IPS DF 6.9 (cell line): ENCODE data around the gene USP32.

ENCODE experiments used
- DNase-seq: peaks from one replicate; pipeline ENCODE4 v3.0.0-alpha.2; 2013; ENCODE audit warnings: low read depth, low spot score
- H3K27ac ChIP-seq: one replicate; pipeline ENCODE4 v1.5.1; 2013; ENCODE audit warnings: low read length, control low read depth
- H3K27me3 ChIP-seq: 2 replicates; pipeline ENCODE4 v1.6.1; 2013; ENCODE audit warnings: mild to moderate bottlenecking, low read length; ENCODE audit not compliant: control insufficient read depth, insufficient read depth
- H3K36me3 ChIP-seq: 2 replicates; pipeline ENCODE4 v1.6.1; 2013; ENCODE audit warnings: low read length; ENCODE audit not compliant: control insufficient read depth, insufficient read depth
- H3K4me1 ChIP-seq: 2 replicates; pipeline ENCODE4 v1.6.1; 2013; ENCODE audit warnings: low read length; ENCODE audit not compliant: control insufficient read depth, insufficient read depth
- H3K4me3 ChIP-seq: 2 replicates; pipeline ENCODE4 v1.5.1; 2013; ENCODE audit warnings: mild to moderate bottlenecking, low read length
- H3K9me3 ChIP-seq: 2 replicates; pipeline ENCODE4 v1.6.1; 2013; ENCODE audit warnings: low read length, inconsistent platforms; ENCODE audit not compliant: control insufficient read depth, insufficient read depth
- WGBS: extraction: QIAGEN DNeasy Blood & Tissue Kit; methylation state at CpG from one replicate; pipeline ENCODE4 v1.1.7; 2013; ENCODE audit warnings: mixed read lengths, missing lambda C conversion rate; ENCODE audit not compliant: insufficient read length, insufficient coverage; 5-methylcytosine and 5-hydroxymethylcytosine counted together

Gene USP32

DNA sequence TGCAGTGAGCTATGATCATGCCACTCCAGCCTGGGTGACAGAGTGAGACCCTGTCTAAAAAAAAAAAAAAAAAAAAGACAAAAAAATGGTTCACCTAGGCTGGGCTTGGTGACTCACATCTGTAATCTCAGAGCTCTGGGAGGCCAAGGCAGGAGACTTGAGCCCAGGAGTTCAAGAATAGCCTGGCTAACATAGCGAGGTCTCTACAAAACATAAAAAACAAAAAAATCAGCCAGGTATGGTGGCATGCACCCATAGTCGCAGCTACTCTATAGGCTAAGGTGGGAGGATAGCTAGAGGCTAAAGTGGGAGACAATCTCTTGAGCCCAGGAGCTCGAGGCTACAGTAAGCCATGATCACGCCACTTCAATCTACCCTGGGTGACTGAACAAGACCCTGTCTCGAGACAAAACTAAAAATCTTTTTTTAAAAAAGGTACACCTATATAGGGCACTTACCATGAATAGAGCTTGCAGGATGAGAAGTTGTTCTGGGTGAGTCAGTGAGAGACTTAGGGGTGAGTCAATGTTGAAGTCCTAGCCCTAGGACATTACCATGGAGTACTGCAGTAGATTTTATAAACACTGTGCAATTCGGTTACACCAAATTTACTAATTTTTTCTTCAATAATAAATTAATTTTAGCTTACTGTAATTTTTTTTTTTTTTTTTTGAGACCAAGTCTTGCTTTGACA, 19.0 kb downstream of the USP32 start:
- H3K27me3 ChIP-seq = no peaks in the 10 kb centered on the region
- no peak for DNase-seq
- no peak overlapping the region for H3K4me3 ChIP-seq
- 0 out of 2 replicates have a peak, but pooled peaks cover 1% of the 10 kb centered on the region for H3K4me1 ChIP-seq
- H3K9me3 ChIP-seq = no peaks in the 10 kb centered on the region
- H3K36me3 ChIP-seq = no peaks in the 10 kb centered on the region
- no CpG with 5 or more reads among the region's 6 CpGs for WGBS
- H3K27ac ChIP-seq = no peak overlapping the region

- H3K36me3 ChIP-seq = no peaks in the 10 kb centered on the region
- H3K27me3 ChIP-seq = no peaks in the 10 kb centered on the region
- no peaks in the 10 kb centered on the region for H3K9me3 ChIP-seq
- no peak for DNase-seq
- H3K4me3 ChIP-seq = no peak overlapping the region
- H3K27ac ChIP-seq = no peak overlapping the region
- WGBS = no CpG with 5 or more reads among the region's 4 CpGs
- H3K4me1 ChIP-seq = 0 out of 2 replicates have a peak, but pooled peaks cover 3% of the 10 kb centered on the region
Measured at GRCh38 chr17:60371818-60372510, 20.0 kb downstream of the USP32 start.

DNA sequence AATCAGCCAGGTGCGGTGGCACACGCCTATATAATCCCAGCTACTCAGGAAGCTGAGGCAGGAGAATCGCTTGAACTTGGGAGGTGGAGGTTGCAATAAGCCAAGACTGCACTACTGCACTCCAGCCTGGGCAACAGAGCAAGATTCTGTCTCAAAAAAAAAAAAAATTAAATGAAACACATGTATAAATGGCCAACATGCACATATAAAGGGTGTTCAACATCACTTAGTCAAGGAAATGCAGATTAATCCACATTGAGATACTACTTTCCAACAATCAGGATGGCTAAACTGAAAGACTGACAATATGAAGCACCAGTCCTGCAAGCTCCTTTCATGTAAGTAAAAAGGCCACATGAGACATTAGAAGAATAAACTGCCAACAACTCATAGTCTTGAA, 20.5 kb downstream of the USP32 start:
- H3K36me3 ChIP-seq = no peaks in the 10 kb centered on the region
- H3K9me3 ChIP-seq = no peaks in the 10 kb centered on the region
- no peak for DNase-seq
- H3K4me1 ChIP-seq = 0 out of 2 replicates have a peak, but pooled peaks cover 3% of the 10 kb centered on the region
- no peaks in the 10 kb centered on the region for H3K27me3 ChIP-seq
- H3K27ac ChIP-seq = no peak overlapping the region
- no CpG with 5 or more reads among the region's 3 CpGs for WGBS
- no peak overlapping the region for H3K4me3 ChIP-seq

GRCh38 chr17:60369727-60370126, 22.2 kb downstream of the USP32 start:
- H3K36me3 ChIP-seq = no peaks in the 10 kb centered on the region
- WGBS = no CpG with 5 or more reads among the region's 2 CpGs
- H3K4me1 ChIP-seq = 0 out of 2 replicates have a peak, but pooled peaks cover 3% of the 10 kb centered on the region
- H3K4me3 ChIP-seq = no peak overlapping the region
- H3K27ac ChIP-seq = no peak overlapping the region
- H3K27me3 ChIP-seq = no peaks in the 10 kb centered on the region
- no peaks in the 10 kb centered on the region for H3K9me3 ChIP-seq
- DNase-seq = no peak

GRCh38 chr17:60363700-60364405, 28.1 kb downstream of the USP32 start:
- Histone ChIP-seq H3K4me3 (no peak overlapping the region), H3K27me3 (no peaks in the 10 kb centered on the region), H3K36me3 (no peaks in the 10 kb centered on the region), H3K27ac (no peak overlapping the region), H3K4me1 (0 out of 2 replicates have a peak, but pooled peaks cover 2% of the 10 kb centered on the region), H3K9me3 (no peaks in the 10 kb centered on the region)
- WGBS = no CpG with 5 or more reads among the region's 3 CpGs
- DNase-seq = no peak

GRCh38 chr17:60362329-60362728, 29.6 kb downstream of the USP32 start:
- Histone ChIP-seq H3K27me3 (no peaks in the 10 kb centered on the region), H3K27ac (no peak overlapping the region), H3K4me3 (no peak overlapping the region), H3K9me3 (no peaks in the 10 kb centered on the region), H3K4me1 (0 out of 2 replicates have a peak, but pooled peaks cover 2% of the 10 kb centered on the region), H3K36me3 (no peaks in the 10 kb centered on the region)
- WGBS = no CpG with 5 or more reads among the region's 4 CpGs
- no peak for DNase-seq

- H3K27ac ChIP-seq = no peak overlapping the region
- H3K4me3 ChIP-seq = no peak overlapping the region
- no peak for DNase-seq
- no peaks in the 10 kb centered on the region for H3K4me1 ChIP-seq
- no CpG with 5 or more reads among the region's 2 CpGs for WGBS
- H3K27me3 ChIP-seq = no peaks in the 10 kb centered on the region
- no peaks in the 10 kb centered on the region for H3K9me3 ChIP-seq
- no peaks in the 10 kb centered on the region for H3K36me3 ChIP-seq
Measured at GRCh38 chr17:60361889-60362288, 30.0 kb downstream of the USP32 start.

- DNase-seq = no peak
- Histone ChIP-seq H3K9me3 (no peaks in the 10 kb centered on the region), H3K27ac (no peak overlapping the region), H3K27me3 (no peaks in the 10 kb centered on the region), H3K36me3 (no peaks in the 10 kb centered on the region), H3K4me1 (0 out of 2 replicates have a peak, but pooled peaks cover 2% of the 10 kb centered on the region), H3K4me3 (no peak overlapping the region)
Measured at GRCh38 chr17:60359415-60359814, 32.5 kb downstream of the USP32 start.

DNA sequence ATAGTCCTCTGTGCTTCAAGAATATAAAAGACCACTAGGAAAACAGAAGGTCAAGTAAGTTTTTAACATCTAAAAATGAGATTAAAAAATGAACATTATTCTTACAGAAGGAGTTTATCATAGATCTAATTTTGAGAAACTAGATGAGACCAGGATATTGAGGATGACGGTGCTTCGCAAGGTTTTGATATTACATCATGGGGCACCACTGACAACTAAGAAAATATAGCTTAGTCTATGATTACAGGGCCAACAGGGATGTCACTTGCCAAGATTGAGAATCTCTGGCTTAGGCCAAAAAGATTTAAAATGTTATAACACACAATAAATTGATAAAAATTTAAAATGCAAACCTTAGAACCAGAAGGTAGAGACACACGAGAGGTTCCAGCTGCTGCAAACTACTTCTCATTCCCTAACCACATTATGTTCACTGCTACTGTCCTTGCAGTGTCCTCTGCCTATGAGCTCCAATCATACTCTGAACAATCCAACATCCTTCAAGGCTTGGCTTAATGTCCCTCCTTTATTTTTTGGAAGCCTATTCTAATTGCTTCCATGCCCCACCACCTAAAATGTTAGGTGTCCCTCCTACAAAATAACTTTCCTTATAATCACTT, 33.2 kb downstream of the USP32 start:
- no CpG with 5 or more reads among the region's 3 CpGs for WGBS

GRCh38 chr17:60356940-60357339, 35.0 kb downstream of the USP32 start:
- WGBS = no CpG with 5 or more reads among the region's 1 CpG
- DNase-seq = no peak
- Histone ChIP-seq H3K27ac (no peak overlapping the region), H3K9me3 (no peaks in the 10 kb centered on the region), H3K4me1 (0 out of 2 replicates have a peak, but pooled peaks cover 2% of the 10 kb centered on the region), H3K36me3 (no peaks in the 10 kb centered on the region), H3K4me3 (no peak overlapping the region), H3K27me3 (no peaks in the 10 kb centered on the region)

More for the DNA sequence above, 33.2 kb downstream of the USP32 start:
- Histone ChIP-seq H3K36me3 (no peaks in the 10 kb centered on the region), H3K4me3 (no peak overlapping the region), H3K27ac (no peak overlapping the region), H3K27me3 (no peaks in the 10 kb centered on the region), H3K4me1 (0 out of 2 replicates have a peak, but pooled peaks cover 2% of the 10 kb centered on the region), H3K9me3 (no peaks in the 10 kb centered on the region)
- no peak for DNase-seq
